COR-L47 (cell line): Measurements from ENCODE around the gene CLPTM1L.
"Not testable (repeated sequence)": the region's sequence is repeated elsewhere in the genome, so short reads cannot be mapped to it uniquely, and the experiment has no call there.

Source experiments
- DNase-seq: peaks from one replicate; lab custom pipeline; 2025; lab: John Stamatoyannopoulos, UW

Gene CLPTM1L

DNA sequence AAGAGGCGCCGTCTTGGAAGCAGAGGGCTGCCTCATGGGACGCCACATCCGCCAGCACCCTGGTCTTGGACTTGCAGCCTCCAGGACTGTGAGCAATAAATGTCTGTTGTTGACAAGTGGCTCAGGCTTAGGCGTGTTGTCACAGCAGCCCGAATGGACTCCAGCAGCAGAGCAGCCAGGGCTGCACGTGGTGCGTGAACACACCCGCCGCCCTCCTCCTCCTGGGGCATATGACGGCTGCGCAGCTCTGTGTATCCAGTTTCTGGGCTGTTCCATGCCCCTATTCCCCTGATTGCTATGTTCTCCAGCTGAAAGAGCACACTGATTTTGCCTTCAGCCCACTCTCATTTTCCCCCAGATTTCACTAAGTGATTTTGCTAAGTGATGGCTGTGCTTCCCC lies 36.0 kb upstream of the CLPTM1L start:
- DNase-seq = no peak

DNA sequence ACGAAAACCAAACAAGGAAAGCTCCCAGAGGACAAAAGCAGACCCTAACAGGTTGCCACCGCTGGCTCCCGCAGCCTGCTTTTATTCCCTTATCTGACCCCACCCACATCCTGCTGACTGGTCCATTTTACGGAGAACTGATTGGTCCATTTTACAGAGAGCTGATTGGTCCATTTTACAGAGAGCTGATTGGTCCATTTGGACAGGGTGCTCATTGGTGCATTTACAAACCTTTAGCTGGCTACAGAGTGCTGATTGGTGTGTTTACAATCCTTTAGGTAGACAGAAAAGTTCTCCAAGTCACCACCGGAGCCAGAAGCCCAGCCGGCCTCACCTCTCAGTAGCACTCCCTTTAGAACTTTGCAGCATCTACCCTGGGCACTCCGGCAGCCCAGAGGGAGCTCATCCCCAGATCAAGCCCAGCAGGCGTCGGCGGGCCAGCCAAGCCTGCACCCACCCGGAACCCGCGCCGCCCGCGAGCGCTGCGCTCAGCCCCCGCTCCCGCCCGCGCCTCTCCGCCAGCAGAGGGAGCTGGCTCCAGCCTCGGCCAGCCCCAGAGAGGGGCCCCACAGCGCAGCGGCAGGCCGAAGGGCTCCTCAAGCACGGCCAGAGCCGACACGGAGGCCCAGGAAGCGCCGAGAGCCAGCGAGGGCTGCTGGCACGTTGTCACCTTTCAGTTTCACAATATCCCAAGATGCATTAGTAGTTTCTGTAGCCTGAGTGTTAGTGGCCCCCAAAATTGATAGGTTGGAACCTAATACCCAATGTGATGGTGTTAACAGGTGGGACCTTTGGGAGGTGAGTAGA lies 35.3 kb upstream of the CLPTM1L start:
- DNase-seq = no peak

DNA sequence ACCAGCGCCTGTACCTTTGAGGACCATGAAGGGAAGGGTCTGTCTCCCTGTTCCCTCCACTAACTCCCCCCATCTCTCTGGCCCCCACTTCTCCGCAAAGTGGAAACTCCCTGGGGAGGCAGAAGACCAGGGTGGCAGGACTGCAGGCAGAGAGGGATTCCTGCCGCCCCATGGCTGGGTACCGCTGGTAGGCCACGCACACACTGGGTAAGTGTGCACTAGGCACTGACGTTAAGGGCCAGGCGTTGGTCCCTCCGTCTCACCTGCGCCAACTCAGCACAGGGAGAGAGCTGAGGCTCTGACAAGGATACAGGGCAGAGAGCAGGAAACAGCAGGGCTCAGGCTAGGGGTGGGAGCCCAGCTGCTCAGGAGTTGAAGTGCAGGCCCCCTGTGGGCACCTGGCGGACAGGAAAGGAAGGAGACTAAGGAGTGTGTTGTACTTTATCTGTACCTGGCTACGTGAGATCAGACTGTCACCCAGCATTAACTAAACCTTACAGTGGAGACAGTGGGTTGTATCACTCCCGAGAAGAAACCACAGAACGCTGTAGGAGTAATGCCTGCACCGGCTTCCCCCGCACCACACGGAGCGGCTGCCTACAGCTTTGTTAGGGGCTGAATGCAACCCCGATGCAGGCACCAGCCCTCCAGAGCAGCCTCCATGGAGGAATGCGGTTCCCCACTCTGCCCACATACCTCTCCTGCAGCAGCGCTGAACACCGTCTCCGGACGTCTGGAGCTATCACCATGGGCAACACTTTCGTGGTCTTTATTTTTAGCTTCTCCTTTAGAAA lies 34.2 kb upstream of the CLPTM1L start:
- no peak for DNase-seq

DNA sequence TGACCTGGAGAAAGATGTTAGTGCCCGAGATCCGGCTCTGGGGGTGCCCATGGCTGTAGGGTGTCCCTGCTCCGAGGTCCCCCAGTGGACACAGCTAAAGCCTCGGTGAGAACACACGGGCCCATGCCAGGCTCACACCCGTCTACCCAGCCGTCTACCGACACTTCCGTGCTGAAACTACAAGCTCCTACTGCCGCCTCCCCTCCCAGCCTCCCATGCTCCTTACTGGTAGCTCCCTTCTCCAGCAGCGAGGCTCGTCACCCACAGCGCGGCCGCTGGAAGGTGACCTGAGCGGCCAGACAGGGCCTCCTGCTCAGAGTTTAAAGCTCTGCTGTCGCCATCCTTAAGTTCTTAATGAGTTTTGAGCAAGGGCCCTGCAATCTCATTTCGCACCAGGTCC lies 33.2 kb upstream of the CLPTM1L start:
- DNase-seq = no peak

DNA sequence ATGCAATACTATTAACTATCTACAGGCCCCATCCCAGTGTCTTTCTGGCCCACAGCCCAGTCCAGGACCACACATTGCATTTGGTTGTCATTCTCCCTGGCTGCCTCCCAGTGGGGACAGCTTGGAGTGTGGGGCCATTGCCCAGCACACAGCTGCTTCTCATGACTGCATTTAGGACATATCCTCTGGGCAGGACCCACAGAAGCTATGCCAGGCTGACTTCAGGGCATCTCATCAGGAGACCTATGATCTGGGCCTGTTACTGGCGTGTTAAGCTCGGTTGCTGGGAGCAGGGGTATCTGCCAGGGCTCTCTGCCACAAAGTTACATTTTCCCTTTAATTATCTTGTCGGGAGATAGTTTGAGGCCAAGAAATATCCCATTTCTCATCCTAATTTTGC lies 32.1 kb upstream of the CLPTM1L start:
- no peak for DNase-seq

DNA sequence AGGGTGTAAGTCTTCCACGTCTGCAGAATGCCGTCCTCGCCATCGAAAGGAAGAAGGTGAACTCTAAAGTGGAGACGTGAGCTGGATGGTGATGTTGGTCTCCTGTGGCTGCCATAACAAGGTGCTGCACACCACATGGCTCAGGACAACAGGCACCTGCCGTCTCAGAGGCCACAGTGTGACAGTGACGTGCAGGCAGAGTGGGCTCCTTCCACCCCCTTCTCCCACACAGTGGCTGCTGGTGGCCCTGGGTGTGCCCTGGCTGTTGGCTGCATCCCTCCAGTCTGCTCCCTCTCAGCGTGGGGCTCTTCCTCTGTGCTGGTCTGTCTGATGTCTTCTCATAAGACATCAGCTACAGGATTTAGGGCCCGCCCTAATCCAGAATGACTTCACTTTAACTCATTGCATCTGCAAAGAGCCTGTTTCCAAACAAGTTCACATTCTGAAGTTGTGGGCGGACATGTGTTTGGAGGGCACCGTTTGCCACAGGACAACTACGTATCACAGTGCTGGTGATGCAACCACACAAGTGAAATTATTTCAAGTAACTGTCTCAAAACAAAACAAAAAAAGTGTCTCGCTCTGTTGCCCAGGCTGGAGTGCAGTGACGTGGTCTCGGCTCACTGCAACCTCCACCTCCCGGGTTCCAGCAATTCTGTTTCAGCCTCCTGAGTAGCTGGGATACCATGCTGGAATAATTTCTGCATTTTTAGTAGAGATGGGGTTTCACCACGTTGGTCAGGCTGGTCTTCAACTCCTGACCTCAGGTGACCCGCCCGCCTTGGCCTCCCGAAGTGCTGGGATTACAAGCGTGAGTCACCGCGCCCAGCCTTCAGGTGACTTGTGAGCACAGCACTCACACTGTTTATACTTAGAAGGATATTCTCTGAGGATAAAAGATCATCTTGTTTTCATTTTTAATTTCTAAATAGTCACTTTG lies 31.2 kb upstream of the CLPTM1L start:
- DNase-seq = no peak

DNA sequence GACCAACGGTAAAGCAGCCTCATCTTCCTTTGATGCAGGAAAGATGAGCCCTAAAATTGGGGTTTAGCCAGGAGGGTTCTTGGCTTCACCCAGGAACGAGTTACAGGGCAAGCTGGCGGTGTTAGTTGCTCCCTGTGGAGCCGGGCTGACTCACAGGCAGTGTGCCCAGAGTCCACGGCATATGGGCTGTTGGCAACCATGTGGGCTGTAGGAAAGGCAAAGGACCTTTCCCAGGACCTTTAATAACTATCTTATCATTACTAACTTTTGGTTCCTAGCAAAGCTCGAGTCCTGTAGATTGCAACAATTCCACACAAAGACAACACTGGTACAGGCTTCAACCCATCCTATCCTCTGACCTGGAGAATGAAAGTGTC lies 29.8 kb upstream of the CLPTM1L start:
- DNase-seq = no peak

DNA sequence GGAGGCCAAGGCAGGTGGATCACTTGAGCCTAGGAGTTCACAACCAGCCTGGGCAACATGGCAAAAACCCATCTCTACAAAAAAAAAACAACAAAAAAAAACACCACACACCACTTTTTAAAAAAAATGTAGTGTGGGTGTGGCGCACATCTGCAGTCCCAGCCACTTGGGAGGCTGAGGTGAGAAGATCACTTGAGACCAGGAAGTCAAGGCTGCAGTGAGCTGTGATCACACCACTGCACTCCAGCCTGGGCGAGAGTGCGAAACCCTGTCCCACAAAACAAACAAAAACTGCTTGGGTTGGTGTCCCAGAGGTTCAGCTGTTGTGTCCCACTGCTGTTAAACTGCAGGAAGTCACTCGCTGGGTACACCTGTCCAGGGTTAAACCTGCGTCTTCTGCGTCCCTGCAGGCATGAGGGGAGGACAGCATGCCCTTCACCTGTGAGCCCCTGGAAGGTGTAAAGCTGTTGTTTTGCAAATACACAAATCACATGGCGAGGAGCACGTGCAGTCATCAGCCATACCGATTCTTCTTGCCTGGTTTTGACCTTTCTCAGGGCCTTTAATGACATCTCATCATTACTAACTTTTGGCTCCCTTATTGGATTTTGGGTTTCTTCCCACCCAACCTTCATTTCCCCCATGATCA lies 29.3 kb upstream of the CLPTM1L start:
- DNase-seq = no peak

DNA sequence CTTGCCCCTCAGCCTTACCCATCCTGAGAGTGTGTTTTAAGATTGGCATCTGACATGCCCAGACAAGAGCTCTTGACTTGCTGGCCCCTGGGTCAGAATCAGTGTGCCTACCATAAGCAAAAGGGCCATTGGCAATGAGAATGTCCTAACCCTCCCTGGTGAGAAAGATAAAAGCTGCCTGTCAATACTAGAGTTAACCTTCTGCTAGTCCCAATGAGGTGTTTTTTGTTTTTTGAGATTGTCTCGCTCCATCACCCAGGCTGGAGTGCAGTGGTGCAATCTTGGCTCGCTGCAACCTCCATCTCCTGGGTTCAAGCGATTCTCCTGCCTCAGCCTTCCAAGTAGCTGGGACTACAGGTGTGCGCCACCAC lies 27.1 kb upstream of the CLPTM1L start:
- DNase-seq = not testable (repeated sequence)

DNA sequence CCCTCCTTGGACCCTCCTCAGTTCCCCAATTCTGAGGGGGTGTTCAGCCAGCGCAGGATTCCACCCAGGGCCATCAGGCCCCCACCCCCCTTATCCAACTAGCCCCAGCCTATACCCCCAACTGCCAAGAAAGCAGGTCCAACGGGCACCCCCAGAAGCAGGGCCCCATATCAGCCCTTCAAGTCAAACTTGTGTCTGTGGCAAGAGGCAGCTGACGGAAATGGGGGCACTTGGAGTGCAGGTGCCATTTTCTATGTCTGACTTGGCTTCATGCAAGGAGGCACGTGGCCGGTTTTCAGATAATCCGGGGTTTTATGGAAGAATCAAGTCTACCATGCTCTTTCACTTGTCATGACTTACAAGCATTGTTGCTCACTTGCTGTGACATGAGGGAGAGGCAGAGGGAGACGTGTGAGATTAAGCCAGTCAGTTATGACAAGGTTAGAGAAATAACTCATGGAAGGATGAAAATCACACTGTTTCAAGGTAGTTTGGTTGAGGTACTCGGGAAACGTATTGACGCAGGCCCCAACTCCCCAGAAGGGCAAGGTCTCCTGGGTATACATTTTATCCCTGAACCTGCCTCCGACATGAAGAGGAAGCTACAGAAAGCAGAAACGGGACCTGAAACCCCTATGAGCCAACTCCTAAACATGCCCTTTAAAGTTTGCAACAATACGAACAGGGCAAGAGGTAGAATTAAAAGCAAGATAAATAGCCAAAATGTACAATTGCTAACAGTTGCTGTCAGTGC lies 26.5 kb upstream of the CLPTM1L start:
- no peak for DNase-seq

DNA sequence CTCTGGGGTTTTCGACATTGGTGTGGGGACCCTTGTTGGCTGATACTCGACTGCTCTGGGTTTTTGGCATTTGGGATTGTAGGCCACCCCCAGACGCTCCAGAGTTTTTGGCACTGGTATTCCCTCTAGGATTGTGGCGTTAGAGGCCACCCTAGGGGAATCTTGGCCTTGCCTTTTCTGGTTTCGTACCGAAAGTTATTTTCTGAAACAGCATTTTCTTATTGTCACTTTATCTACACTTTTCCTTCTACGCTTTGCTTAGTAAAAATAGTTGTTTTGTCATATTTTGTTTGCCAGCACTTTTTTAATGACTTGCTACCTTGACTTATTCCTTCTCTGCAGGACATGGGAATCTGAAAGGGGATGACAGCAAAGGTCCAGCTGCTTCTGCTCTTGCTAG lies 25.1 kb upstream of the CLPTM1L start:
- no peak for DNase-seq

DNA sequence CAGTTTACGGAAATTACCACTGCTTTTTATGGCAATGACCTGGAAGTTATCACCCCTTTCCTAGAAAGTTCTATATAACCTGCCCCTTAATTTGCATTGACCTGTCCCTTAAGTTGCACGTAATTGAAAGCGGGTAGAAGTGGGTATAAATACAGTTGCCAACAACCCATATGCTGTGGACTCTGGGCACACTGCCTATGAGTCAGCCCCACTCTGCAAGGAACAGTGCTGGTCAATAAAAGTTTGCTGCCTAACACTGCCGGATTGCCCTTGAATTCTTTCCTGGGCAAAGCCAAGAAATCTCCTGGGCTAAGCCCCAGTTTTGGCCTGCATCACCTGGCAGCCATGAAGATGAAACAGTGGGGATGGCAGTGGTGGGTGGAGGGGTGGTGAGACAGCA lies 23.9 kb upstream of the CLPTM1L start:
- no peak for DNase-seq

DNA sequence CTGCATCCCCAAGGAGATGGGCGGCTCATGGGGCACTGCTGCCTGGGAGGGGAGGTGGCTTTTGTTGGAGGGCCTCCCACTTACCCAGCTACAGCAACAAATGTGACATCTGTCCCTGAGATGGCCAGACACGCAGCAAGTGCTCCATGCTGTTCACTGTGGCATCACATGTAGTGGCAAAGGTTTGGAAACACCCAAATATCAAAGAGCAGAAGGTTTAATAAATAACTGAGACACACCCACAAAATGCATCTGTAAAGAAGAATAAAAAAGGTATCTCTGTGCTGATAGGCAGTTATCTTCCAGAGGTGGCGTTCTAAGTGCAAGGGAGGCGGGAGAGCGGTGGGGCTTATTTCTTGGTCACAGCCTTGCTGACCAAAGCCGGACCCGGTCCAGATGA lies 23.3 kb upstream of the CLPTM1L start:
- DNase-seq = no peak

DNA sequence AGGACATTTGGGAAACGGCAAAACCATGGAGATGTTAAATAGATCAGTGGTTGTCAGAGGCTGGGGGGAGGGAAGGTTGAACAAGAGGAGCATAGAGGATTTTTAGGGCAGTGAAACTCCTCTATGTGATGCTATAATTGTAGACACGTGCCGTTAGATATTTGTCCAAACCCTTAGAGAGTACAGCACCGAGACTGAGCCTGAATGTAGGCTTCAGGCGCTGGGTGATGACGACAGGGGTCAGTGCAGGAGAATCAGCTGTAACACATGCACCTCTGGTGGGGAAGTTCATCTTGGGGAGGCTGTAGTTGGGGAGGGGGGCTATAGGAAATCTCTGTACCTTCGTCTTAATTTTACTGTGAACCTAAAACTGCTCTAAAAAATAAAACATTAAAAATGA lies 22.2 kb upstream of the CLPTM1L start:
- DNase-seq = no peak

DNA sequence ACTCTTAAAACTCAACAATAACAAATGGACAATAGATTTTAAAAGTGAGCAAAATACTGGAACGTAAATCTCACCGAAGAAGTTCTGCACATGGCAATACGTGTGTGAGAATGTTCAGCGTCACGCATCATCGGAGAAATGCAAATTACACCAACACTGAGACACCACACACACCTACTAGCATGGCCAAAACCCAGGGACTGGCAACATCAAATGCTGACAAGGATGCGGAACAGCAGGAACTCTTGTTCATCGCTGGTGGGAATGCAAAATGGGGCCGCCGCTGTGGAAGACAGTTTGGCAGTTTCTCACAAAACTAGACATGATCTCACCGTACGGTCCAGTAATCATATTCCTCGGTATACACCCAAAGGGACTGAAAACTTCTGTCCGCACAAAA lies 21.6 kb upstream of the CLPTM1L start:
- no peak for DNase-seq

DNA sequence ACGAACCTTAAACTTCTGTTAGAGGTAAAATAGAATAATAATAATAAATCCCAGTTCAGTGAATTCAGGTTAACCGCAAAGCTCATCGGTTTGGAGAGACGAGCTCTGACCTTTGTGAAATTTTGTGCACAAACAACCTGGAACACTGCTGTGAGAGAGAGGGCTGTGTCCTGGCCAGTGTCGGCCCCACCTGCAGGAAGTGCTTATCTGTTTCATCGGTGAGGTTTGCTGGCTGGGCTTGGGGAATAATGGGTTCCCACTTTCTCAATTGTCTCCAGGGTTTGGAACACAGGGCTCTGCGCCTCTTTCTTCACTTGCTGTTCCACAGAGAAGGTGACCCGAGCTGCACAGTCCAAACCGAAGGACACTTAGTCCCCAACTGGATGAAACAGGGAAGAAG lies 19.3 kb upstream of the CLPTM1L start:
- no peak for DNase-seq

DNA sequence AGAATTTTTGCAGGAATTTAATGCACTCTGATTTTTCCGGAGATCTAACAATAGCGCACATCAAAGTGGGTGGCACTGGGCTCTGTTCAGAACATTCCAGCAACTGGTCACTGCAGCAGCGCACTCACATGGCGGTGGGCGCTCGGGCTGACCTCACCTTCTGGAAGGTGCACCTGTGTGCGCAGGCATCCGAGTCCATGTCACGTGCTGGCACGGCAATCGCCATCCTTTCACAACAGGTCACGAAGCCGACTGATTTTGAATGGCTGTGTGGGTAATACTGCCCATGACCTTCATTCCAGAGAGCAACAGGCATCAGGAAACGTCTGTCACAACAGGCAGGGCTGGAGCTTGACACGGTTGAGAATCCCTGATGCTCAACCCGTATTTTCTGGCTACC lies 18.7 kb upstream of the CLPTM1L start:
- DNase-seq = no peak

DNA sequence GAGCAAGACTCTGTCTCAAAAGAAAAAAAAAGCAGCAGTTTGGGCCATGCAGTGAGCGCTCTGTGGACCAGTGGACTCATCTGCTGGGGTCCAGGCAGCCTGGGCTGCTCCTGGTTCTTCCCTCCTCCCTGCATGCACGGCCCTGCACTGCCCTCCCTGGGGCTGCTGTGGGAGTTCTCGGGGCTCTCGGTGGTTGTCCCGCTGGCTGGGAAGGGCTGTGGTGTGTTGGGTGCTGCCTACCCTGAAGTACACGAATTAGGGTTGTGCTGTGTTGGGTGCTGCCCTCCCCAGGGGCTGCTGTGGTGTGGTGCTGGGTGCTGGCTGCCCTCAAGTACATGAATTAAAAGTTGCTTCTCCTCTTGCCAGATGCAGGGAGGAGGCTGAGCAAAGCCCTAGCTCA lies 18.3 kb upstream of the CLPTM1L start:
- no peak for DNase-seq

DNA sequence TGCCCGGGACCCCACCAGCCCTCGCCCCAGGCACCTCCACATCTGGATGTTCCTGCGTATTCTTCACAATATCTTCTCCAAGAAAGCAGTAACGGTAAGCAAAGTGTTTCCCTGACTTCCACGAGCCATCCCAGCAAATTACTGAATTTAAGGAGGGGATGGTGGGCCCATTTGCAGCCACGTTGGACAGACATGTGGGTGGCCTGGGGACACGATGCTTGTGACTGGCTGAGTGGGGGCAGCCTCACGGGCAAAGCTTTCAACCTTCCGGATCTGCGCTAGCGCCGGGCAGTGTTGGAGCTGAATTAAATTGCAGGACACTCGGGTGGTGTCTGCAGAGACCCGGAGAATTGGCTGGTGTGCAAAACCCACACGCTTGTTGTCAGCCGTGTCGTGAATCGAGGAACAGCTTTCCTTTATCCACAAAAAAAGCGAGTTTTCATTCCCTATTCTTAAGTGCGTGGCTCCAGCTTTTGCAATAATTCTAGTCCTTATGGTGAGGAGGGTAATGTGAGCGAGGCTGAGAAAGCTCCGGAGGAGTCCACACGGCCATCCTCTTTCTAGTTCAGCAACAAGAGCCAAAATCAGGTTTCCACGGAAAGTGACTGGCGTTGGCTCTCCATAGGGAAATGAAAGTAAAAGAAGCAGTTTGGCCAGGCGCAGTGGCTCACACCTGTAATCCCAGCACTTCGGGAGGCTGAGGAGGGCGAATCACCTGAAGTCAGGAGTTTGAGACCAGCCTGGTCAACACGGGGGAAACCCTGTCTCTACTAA lies 17.5 kb upstream of the CLPTM1L start:
- no peak for DNase-seq

DNA sequence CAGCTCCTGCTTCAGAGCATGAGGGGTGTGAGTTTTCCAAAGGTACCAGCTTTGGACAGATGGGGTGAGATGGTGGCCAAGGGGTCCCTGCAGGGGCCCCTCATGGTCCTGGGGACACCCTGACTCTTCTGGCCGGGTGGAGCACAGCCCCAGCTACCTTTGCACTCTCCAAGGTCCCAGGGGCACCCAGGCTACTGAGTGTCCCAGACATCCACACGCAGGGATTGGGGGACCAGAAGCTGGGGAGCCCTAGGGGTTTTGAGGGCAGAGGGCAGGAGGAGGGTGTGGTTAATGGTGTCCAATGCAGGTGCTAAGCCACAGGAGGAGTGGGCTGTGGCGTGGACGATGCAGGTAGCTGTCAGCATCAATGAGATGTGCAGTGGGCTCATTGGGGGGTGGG lies 16.0 kb upstream of the CLPTM1L start:
- no peak for DNase-seq

DNA sequence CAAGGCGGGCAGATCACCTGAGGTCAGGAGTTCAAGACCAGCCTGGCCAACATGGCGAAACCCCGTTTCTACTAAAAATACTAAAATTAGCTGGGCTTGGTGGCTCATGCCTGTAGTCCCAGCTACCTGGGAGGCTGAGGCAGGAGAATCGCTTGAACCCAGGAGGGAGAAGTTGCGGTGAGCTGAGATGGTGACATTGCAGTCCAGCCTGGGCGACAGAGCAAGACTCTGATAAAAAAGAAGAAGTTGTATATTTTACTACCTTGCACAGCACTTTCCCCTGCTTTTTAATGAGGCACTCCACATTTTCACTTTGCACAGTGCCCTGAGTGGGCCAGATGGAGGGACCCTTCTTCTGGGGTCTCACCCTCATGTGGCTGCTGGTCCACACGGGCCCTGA lies 15.5 kb upstream of the CLPTM1L start:
- not testable (repeated sequence) for DNase-seq
